ENCODE measurements around the gene NUDT22.

Gene NUDT22

GRCh38 chr11:64222651-64223000 lies 3.4 kb upstream of the NUDT22 start:
- H3K4me3 ChIP-seq (ENCODE audit: low read depth, low read length), result no peak overlapping the region
- DNase-seq (ENCODE audit: low read depth), result peak; percentile 37
- no peak for TF ChIP-seq CTCF (IDR thresholded peaks at IDR 0.05; ENCODE audit: low read depth, low read length)
- no peak for TF ChIP-seq MAX (IDR thresholded peaks at IDR 0.05; ENCODE audit: low read depth, low read length)
- TF ChIP-seq POLR2A (IDR thresholded peaks at IDR 0.05; ENCODE audit: extremely low read depth, insufficient read length), result no peak
- no peak for TF ChIP-seq MYC (IDR thresholded peaks at IDR 0.05; ENCODE audit: low read depth, low read length)

- TF ChIP-seq CTCF (IDR thresholded peaks at IDR 0.05; ENCODE audit: low read depth, low read length), result no peak
- TF ChIP-seq MYC (IDR thresholded peaks at IDR 0.05; ENCODE audit: low read depth, low read length), result no peak
- TF ChIP-seq POLR2A (IDR thresholded peaks at IDR 0.05; ENCODE audit: extremely low read depth, insufficient read length), result no peak
- no peak for TF ChIP-seq MAX (IDR thresholded peaks at IDR 0.05; ENCODE audit: low read depth, low read length)
- no peak overlapping the region for H3K4me3 ChIP-seq (ENCODE audit: low read depth, low read length)
- no peak for DNase-seq (ENCODE audit: low read depth)
Measured at GRCh38 chr11:64223001-64223651, 2.9 kb upstream of the NUDT22 start.

- H3K4me3 ChIP-seq (ENCODE audit: low read depth, low read length), result no peak overlapping the region
- no peak for TF ChIP-seq CTCF (IDR thresholded peaks at IDR 0.05; ENCODE audit: low read depth, low read length)
- no peak for DNase-seq (ENCODE audit: low read depth)
Measured at GRCh38 chr11:64224151-64224890, 1.8 kb upstream of the NUDT22 start.

- no peak for TF ChIP-seq POLR2A (IDR thresholded peaks at IDR 0.05; ENCODE audit: extremely low read depth, insufficient read length)
- TF ChIP-seq MYC (IDR thresholded peaks at IDR 0.05; ENCODE audit: low read depth, low read length), result no peak
- no peak for TF ChIP-seq MAX (IDR thresholded peaks at IDR 0.05; ENCODE audit: low read depth, low read length)
- TF ChIP-seq CTCF (IDR thresholded peaks at IDR 0.05; ENCODE audit: low read depth, low read length), result no peak
- peak; percentile 49 for DNase-seq (ENCODE audit: low read depth)
Measured at GRCh38 chr11:64224891-64225607, 1.0 kb upstream of the NUDT22 start.

GRCh38 chr11:64226507-64227051 lies 505 bp downstream of the NUDT22 start:
- peak; percentile 55 for DNase-seq (ENCODE audit: low read depth)
- TF ChIP-seq CTCF (IDR thresholded peaks at IDR 0.05; ENCODE audit: low read depth, low read length), result no peak
- no peak for TF ChIP-seq POLR2A (IDR thresholded peaks at IDR 0.05; ENCODE audit: extremely low read depth, insufficient read length)
- H3K4me3 ChIP-seq (ENCODE audit: low read depth, low read length), result peak overlapping the region; percentile 83

More at GRCh38 chr11:64224891-64225607, 1.0 kb upstream of the NUDT22 start:
- peak overlapping the region; percentile 83 for H3K4me3 ChIP-seq (ENCODE audit: low read depth, low read length)
